ENCODE data around the gene LRRC28. TPM values are rescaled to one million over a fixed set of nuclear protein-coding genes. Genes with fewer than 3 reads are reported as not detected.
"Not testable (repeated sequence)": the region's sequence is repeated elsewhere in the genome, so short reads cannot be mapped to it uniquely, and the experiment has no call there.

The LRRC28 gene
- polyA plus RNA-seq, 4 donors, result 24.1 to 36.5 (median 33.4) TPM

DNA sequence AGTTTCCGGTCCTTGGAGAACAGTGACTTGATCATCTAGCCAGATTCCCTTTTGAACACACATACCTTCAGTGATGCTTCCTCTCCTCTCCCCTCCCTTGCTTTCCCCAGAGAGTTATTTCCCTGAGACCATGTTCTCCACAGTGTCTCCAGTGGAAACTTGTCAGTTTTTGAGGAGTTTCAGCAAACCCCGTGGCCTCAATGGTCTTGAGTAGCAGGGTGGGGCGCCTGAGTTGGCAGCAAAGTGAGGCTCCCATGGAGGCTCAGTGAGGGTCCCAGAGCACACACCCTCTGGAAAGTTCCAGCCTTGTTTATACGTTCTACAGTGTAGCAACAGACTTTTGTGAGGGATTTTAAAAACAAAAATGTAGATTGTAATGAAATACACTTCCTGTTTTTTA is 135.1 kb downstream of the LRRC28 start:
- DNase-seq (ENCODE audit: low read depth in 4 of 4, low spot score in 3 of 4), result no peak

DNA sequence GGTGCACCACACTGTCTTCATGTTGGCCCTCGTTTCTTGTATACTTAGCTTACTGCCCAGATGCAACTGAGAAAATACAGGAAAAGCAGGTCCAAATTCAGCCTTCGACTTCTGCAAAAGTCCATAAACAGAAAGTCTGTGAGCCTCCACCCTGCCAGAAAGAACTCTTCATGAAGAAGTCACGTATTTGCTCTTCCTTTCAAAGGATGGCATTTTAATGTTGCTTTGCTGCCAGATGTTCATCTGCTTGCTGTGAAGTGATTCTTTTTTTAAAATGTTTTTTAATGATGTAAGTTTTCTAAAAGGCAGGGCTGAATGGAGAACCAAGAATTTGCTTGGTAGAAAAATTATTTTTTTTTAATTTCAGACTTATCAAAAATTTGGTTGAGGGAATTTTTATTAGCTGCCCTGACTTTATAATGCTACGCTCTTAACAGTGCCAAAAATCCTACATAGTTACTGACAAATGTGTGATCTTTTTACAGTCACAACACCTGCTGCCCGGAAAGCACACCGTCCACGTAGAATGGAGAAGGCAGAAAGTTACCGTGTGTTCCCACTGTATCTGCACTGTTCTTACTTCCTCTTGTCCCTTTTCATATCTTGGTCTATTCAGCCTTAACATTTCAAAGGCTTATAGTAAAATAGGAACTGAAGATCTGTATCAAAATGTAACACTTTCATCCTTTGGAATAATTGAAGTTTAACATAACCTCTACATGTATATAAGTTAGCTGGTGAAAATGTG is 136.3 kb downstream of the LRRC28 start:
- DNase-seq (ENCODE audit: low read depth in 4 of 4, low spot score in 3 of 4), result no peak

DNA sequence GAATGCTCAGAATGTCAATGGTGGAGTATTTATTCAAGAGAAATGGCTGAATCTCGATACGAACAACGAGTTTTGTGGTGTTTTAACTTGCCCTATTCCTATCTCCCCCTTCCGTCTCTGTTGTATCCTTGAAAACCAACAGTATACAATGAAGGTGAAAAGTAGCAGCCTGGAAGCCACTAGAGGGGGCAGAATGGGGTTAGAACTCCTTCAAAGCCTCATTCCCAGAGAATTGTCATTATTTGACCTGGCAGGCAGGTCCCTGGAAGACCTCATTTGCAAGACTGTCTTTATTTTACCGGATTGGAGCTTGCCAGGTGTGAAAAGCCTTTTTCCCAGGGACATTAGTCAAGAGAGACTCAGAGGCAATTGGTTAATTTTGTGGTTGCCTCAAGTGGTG is 139.4 kb downstream of the LRRC28 start:
- no peak for DNase-seq (ENCODE audit: low read depth in 4 of 4, low spot score in 3 of 4)

DNA sequence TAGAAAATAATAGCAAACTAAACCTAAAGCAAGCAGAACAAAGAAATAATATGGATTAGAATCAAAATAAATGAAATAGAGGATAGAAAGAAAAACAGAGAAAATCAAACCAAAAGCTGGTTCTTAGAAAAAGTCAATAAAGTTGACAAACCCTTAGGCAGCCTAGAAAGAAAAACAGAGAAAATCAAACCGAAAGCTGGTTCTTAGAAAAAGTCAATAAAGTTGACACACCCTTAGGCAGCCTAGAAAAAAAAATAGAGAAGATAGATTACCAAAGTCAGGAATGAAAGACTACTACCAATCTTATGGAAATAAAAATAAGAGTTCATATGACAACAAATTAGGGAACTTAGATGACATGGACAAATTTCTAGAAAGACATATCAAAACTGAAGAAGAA is 142.4 kb downstream of the LRRC28 start:
- DNase-seq (ENCODE audit: low read depth in 4 of 4, low spot score in 3 of 4), result no peak

DNA sequence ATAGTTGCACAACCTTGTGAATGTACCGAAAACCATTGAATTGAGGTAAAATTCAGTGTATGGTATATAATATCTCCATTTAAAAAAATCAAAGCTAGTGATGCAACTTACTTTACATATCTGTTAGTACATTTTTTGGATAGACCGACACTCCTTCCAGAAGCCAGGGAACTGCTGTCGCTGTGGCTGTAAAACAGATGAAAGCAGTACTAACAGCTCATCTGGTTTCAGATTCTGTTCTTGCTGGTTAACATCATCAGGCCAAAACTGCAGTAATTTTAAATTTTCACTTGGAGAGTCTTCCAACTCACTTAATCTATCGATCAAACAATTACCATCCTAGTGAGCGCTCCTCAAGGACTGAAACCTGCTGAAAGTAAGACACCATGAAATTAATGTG is 145.1 kb downstream of the LRRC28 start:
- no peak for DNase-seq (ENCODE audit: low read depth in 4 of 4, low spot score in 3 of 4)

- DNase-seq (ENCODE audit: low read depth in 4 of 4, low spot score in 3 of 4), result no peak
These were observed 147.8 kb downstream of the LRRC28 start for GRCh38 chr15:99399061-99399460.

DNA sequence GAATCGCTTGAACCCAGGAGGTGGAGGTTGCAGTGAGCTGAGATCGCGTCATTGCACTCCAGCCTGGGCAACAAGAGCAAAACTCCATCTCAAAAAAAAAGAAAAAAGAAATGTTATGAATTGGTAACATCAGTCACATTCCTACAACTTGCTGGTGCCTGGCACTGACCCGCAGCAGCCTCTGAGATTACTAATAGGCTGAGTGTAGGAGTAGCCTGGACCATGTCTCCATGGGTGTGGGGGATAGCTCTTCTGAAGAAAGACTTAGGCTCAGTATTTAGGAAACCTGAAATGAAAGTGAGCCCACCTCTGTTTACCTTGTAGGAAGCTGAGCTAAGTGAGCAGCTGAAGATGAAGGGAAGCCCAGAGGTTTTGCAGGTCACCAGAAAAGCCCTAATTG is 148.3 kb downstream of the LRRC28 start:
- no peak for DNase-seq (ENCODE audit: low read depth in 4 of 4, low spot score in 3 of 4)

- not testable (repeated sequence) for DNase-seq (ENCODE audit: low read depth in 4 of 4, low spot score in 3 of 4)
These were observed 149.9 kb downstream of the LRRC28 start for GRCh38 chr15:99401216-99401615.

- no peak for DNase-seq (ENCODE audit: low read depth in 4 of 4, low spot score in 3 of 4)
These were observed 150.9 kb downstream of the LRRC28 start for GRCh38 chr15:99402014-99402729.

- no peak for DNase-seq (ENCODE audit: low read depth in 4 of 4, low spot score in 3 of 4)
These were observed 152.3 kb downstream of the LRRC28 start for GRCh38 chr15:99403597-99403996.

- no peak for DNase-seq (ENCODE audit: low read depth in 4 of 4, low spot score in 3 of 4)
These were observed 153.2 kb downstream of the LRRC28 start for GRCh38 chr15:99404454-99404853.

- no peak for DNase-seq (ENCODE audit: low read depth in 4 of 4, low spot score in 3 of 4)
These were observed 154.8 kb downstream of the LRRC28 start for GRCh38 chr15:99406120-99406519.

- no peak for DNase-seq (ENCODE audit: low read depth in 4 of 4, low spot score in 3 of 4)
These were observed 155.6 kb downstream of the LRRC28 start for GRCh38 chr15:99406716-99407487.

DNA sequence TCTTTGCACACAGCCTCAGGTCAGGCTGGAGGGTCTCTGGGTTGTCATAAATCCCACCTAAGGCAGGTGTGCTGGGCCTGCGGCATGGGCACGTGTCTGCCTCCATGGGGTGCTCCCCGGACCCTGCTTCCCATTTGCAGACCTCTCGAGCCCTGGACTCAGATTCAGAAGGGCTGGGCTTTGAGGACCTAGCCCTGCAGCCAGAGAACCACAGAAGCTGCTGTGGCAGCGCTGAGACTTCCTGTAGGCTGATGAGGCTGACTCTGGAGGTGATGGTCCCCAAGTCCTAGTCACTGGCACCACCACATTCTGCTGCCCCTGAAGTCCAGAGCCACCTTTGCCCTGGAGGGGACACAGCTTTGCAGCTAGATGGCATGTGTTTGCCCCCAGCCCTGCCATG is 156.4 kb downstream of the LRRC28 start:
- DNase-seq (ENCODE audit: low read depth in 4 of 4, low spot score in 3 of 4), result no peak

- DNase-seq (ENCODE audit: low read depth in 4 of 4, low spot score in 3 of 4), result no peak
These were observed 157.2 kb downstream of the LRRC28 start for GRCh38 chr15:99408236-99409096.

GRCh38 chr15:99409097-99409473 is 157.8 kb downstream of the LRRC28 start:
- DNase-seq (ENCODE audit: low read depth in 4 of 4, low spot score in 3 of 4), result no peak

DNA sequence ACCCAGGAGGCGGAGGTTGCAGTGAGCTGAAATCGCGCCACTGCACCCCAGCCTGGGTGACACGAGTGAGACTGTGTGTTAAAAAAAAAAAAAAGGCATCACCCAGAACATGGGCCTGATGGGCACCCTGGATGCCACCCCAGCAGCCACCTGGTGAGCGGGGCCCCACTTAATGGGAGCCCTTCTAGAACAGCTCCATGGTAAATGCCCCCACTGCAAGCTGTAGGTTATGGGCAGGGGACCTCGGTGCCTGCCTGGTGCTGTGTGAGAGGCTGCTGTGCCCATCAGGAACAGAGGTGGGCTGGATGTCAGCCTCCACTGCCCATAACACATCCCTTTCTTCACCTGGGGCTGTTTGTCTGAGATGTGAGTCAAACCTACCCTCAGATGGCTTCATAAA is 158.3 kb downstream of the LRRC28 start:
- no peak for DNase-seq (ENCODE audit: low read depth in 4 of 4, low spot score in 3 of 4)

DNA sequence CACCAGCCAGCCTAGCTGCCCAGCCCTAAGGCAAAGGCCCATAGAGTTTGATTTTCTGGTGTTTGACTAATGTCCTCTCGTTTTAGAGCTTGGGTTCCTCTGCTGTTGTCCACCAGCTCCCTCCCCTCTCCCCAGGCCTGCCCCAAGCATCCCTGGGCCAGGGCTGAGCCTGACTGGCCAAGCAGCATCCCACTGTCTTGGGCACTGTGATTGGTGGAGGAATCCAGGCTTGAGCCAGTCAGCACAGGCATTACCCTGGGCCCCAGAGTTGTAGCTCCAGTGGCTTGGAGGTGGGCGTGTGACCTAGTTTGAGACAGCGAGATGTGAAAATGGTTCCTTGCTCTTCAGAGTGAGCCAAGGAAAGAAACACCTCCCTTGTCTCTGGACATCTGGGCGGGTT is 159.2 kb downstream of the LRRC28 start:
- DNase-seq (ENCODE audit: low read depth in 4 of 4, low spot score in 3 of 4), result no peak

DNA sequence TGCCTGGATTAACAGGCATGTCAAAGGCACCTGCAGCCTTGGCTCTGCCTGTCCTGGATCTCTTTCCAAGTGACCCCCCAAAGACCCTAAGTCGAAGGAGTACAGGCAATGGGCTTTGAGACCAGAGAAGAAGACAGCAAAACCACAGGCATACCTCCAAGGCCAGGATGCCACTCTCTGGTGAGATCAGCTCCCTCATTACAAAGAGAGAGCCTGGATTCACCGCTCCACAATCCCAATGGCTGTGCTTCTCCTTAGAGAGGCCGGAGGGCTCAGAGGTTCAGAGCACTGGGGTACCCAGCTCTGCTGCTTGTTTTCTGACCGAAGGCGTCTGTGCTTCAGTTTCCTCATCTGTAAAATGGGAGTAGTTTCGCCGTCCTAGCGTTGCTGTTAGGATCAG is 160.0 kb downstream of the LRRC28 start:
- no peak for DNase-seq (ENCODE audit: low read depth in 4 of 4, low spot score in 3 of 4)

GRCh38 chr15:99412082-99412481 is 160.8 kb downstream of the LRRC28 start:
- no peak for DNase-seq (ENCODE audit: low read depth in 4 of 4, low spot score in 3 of 4)

- DNase-seq (ENCODE audit: low read depth in 4 of 4, low spot score in 3 of 4), result no peak
These were observed 161.3 kb downstream of the LRRC28 start for GRCh38 chr15:99412626-99413025.
